HG03135 (cell line): ENCODE measurements around the gene OR6J1.
"Not testable (repeated sequence)": the region's sequence is repeated elsewhere in the genome, so short reads cannot be mapped to it uniquely, and the experiment has no call there.

Experiments
- ATAC-seq: cut with Tn5 transposase; IDR thresholded peaks from one replicate; pipeline ENCODE4 v1.9.1; 2021; ENCODE audit warnings: mild to moderate bottlenecking, moderate library complexity; ENCODE audit not compliant: unreplicated experiment

OR6J1 gene

GRCh38 chr14:22651586-22651985 is 7.4 kb upstream of the OR6J1 start:
- ATAC-seq: no peak

- ATAC-seq: no peak
These were observed 6.9 kb upstream of the OR6J1 start for GRCh38 chr14:22650960-22651521.

DNA sequence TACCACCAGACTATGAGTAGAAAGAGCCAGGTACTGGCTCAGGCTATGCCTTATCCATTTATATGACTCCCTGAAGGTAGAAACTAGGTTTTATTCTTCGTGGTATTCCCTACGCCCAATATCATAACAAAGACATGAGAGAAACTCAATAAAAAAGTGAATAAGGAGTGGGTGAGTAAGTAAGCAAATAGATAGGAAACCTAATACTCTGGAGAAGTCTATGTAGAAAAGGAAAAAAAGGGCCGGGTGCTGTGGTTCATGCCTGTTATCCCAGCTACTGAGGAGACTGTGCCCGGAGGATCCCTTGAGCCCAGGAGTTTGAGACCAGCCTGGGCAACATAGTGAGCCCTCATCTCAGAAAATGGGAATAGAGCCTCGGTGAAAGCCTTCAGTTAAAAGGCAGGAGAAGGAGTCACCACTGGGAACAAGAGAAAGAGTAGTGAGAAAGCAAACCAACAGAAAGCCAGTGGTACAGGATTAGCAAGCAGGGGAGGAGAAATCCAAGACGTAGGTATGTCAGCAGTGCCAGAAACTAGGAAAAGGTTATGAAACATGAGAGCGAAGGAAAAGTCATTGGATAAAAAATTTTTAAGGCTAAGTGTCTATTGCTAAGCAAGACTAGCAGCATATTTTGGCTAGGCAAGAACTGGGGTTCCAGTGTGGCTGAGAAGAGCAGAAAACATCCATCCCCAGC is 6.0 kb upstream of the OR6J1 start:
- ATAC-seq: no peak

DNA sequence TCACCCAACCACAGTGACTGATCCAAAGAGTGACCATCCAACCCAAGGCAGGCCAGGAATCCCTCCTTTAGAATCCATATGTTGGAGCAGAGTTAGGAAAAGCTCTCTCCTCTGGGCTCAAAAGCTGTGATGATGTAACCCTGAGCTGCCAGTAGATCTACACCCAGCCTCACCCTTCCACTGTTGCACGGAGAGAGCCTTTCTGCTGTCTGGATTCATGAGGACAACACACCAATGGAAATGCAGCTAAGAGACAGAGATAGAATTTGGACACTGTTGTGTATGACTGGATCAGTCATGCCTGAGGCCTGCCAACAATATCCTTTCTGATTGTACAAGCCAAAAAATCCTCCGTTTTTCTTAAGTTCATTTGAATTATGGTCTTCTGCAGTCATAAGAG is 4.4 kb upstream of the OR6J1 start:
- no peak for ATAC-seq

DNA sequence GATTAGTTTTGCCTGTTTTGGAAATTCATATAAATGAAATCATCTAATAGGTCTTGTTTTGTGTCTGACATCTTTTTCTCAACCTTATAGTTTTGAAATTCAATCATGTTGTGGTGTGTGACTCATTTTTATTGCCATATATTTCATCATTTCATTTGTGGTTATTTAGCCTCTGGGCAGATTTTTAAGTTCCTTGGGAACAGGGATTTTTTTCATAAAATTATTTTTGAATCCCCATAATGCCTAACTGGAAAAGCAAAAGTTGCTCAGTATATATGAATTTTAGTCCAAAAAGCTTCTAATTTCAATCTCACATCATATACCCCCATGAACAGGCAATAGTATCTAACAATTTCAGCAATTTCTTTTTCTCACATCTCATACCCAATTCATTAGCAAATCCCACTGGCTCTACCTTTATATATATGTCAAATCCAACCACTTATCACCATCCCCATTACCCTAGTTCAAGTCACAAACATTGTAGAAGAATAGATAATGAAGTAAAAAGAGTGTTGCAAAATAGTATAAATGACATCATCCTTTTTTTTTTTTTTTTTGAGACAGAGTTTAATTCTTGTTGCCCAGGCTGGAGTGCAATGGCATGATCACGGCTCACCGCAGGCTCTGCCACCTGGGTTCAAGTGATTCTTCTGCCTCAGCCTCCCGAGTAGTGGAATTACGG is 2.6 kb upstream of the OR6J1 start:
- ATAC-seq: no peak

GRCh38 chr14:22641846-22642245 is 2.3 kb downstream of the OR6J1 start:
- ATAC-seq: no peak

- ATAC-seq: no peak
These were observed 4.0 kb downstream of the OR6J1 start for GRCh38 chr14:22640192-22640591.

- ATAC-seq: not testable (repeated sequence)
These were observed 8.2 kb downstream of the OR6J1 start for GRCh38 chr14:22635980-22636379.

DNA sequence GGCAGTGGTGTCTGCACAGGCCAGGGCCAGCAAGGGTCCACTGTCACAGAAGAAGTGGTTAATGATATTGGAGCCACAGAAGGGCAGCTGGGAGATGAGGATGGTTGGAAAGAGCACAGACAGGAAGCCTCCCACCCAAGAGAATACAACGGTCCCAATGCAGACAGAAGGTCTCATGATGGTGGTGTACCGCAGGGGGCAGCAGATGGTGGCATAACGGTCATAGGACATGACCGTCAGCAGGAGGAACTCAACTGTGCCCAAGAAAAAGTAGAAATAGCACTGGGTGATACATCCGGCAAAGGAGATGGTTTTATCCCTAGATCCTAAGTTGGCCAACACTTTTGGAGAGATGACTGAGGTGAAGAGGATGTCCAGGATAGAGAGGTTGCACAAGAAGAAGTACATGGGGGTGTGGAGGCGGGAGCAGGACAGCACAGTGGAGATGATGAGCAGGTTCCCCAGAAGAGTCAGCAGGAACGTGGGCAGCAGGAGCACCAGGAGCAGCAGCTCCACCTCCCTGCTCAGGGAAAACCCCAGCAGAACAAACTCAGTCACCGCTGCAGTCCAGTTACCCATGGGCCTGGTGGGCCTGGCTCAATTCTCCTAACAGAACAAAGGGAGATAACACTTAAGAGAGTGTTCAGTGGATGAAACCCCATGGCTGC is 9.8 kb downstream of the OR6J1 start:
- no peak for ATAC-seq

DNA sequence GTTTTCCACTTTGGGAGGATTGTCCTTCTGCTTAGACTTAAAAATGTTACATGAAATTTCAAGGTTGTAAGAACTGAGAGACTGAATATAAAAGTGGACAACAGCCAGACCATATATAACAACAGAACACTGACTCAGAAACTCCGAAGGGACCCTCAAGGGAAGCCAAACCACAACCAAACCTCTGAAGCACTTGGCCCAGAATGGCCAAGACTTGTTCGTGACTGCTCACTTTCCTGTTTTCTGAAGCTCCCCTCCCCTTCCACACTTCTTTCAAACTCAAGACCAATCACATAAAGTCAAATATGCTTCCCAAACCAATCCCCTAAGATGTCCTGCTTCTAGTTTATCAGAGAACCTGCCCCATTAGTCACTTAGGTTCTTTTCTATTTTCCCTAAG is 13.7 kb downstream of the OR6J1 start:
- no peak for ATAC-seq

GRCh38 chr14:22630066-22630465 is 14.1 kb downstream of the OR6J1 start:
- ATAC-seq: no peak

DNA sequence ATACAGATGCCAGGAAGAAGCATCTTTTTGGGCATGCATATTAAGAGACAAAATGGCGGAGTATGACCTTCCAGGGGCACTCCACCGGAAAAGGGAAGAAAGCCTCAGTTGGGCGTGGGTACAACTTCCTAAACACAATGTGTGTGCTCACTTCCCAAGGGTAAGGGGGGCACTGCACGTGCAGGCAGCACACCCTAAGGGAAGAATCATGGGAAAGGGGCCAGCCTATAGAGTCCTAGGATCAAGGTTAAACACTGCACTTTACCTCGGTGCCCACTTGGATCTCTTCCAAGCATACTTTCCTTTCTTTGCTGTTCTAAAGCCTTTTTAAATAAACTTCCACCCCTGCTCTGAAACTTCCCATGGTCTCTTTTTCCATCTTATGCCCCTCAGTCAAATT is 14.8 kb downstream of the OR6J1 start:
- no peak for ATAC-seq

GRCh38 chr14:22627506-22628263 is 16.5 kb downstream of the OR6J1 start:
- ATAC-seq: no peak

GRCh38 chr14:22626590-22626989 is 17.6 kb downstream of the OR6J1 start:
- no peak for ATAC-seq

- ATAC-seq: no peak
These were observed 21.1 kb downstream of the OR6J1 start for GRCh38 chr14:22623047-22623446.

GRCh38 chr14:22622255-22622654 is 21.9 kb downstream of the OR6J1 start:
- no peak for ATAC-seq

- ATAC-seq: not testable (repeated sequence)
These were observed 28.4 kb downstream of the OR6J1 start for GRCh38 chr14:22615765-22616164.

GRCh38 chr14:22614240-22614799 is 29.8 kb downstream of the OR6J1 start:
- ATAC-seq: no peak

DNA sequence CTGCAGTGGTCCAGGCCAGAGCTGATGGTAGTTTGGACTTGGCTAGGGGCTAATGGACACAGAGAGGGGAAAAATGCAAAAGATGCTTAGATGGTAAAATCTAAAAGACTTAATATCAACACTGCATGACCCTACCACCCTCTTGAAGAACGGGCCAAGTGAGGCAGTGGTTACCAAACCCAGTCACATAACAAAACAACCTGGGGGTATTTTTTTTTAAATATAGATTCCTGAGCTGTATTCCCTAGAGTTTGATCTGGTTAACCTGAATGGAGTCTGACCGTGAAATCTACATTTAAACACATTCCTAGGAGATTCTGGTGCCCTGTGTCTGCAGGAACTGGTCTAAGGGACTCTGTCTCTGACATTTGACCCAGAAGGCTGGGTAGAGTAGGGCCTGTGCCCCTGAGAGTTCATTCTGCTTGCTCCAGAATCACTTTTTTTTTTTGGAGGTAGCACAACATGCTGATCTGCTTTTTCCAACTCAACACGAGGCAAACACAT is 30.4 kb downstream of the OR6J1 start:
- no peak for ATAC-seq

DNA sequence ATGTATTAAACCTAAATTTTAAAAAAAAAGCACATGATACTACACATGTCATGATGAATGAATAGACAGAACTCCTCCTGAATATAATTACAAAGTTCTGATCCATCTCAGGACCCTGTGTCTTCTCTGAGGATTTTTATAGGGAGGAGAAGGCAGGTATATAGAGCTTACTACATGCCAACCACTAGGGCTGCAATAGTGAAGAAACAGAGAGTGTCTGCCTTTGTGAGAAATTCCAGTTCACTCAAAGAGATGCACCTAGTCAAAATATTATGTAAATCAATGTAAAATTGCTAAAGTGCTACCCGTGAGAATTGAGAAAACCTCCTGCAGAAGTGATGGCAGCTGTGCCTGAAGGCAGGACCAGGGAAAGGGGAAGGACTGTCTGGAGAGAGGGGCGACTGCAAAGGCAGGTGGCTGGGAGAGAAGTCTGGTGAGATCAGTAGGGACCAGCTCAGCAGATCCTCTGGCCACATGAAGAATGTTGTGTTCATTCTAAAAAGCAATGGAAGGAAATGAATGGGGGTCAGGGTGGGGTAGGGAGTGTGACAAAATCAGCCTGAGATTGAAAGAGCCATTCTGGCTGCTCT is 31.0 kb downstream of the OR6J1 start:
- no peak for ATAC-seq
